HFFc6 (cell line): ENCODE measurements around the gene PKNOX1. TPM values are rescaled to one million over a fixed set of nuclear protein-coding genes. Genes with fewer than 3 reads are reported as not detected.
A peak's percentile ranks its signal among the peaks of the same experiment; 100 is the strongest.
"Not testable (repeated sequence)": the region's sequence is repeated elsewhere in the genome, so short reads cannot be mapped to it uniquely, and the experiment has no call there.

Source experiments
- DNase-seq: peaks from one replicate; pipeline ENCODE4 v3.0.0-alpha.2; 2018
- H3K27ac Mint-ChIP-seq: 2 replicates; pipeline ENCODE4 v1.8.0; 2020; ENCODE audit warnings: mild to moderate bottlenecking, mixed read lengths
- H3K27me3 Mint-ChIP-seq: 2 replicates; pipeline ENCODE4 v1.8.0; 2021; ENCODE audit warnings: mild to moderate bottlenecking, moderate library complexity, mixed read lengths; ENCODE audit not compliant: insufficient read depth
- H3K36me3 Mint-ChIP-seq: 2 replicates; pipeline ENCODE4 v1.8.0; 2021; ENCODE audit warnings: low read depth, mixed read lengths
- H3K4me1 Mint-ChIP-seq: 2 replicates; pipeline ENCODE4 v1.8.0; 2020; ENCODE audit warnings: low read depth, mixed read lengths
- H3K4me3 Mint-ChIP-seq: 2 replicates; pipeline ENCODE4 v1.8.0; 2020; ENCODE audit warnings: mild to moderate bottlenecking, moderate library complexity, mixed read lengths
- H3K9me3 Mint-ChIP-seq: 2 replicates; pipeline ENCODE4 v1.8.0; 2020; ENCODE audit warnings: mild to moderate bottlenecking, mixed read lengths
- CTCF ChIP-seq: fragments of 200-600 bp; sonication (generic); IDR thresholded peaks from 2 replicates; pipeline ENCODE4 v1.5.0; 2021; ENCODE audit warnings: antibody characterized with exemption, mild to moderate bottlenecking
- total RNA-seq, 6 experiments: library from RNA; stranded (reverse); fragmentation: NEBNext Ultra II Directional; extraction: Animal tissue kit (Norgen Biotek cat#: 25700); gene quantifications; 2 replicates in 1 of 6; 3 replicates in 5 of 6; pipeline ENCODE4 v1.2.3, GENCODE V29; 2021

PKNOX1 gene
- total RNA-seq, 6 experiments from 2014 or later: 16.6 to 22.5 (median 19.2) TPM

DNA sequence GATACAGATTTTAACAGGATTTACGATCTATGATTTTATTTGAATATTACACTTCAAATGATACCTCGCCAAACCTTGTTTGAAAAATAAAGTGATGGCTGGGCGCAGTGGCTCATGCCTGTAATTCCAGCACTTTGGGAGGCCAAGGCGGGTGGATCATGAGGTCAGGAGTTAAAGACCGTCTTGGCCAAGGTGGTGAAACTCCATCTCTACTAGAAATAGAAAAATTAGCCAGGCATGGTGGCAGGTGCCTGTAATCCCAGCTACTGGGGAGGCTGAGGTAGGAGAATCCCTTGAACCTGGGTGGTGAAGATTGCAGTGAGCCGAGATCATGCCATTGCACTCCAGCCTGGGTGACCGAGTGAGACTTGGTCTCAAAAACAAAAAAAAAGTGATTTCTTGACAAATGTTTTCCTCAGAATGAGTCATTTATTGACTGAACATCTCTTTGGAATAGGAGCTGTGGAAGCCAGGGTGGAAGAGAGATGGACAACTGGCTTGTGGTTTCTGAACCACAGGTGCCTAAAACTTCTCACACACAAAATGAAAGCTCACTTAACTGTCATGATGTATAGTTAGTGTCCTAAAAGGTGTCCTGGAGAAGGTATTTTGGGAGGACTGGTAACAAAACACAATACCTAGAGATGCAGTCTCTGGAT lies 11.9 kb downstream of the PKNOX1 start:
- H3K4me3 Mint-ChIP-seq: no peak overlapping the region
- peaks cover 4% of the 10 kb centered on the region; the same call in 1 of the 2 replicates for H3K36me3 Mint-ChIP-seq
- H3K27ac Mint-ChIP-seq: peak overlapping the region; percentile 52; the same call in 1 of the 2 replicates
- DNase-seq: no peak
- H3K27me3 Mint-ChIP-seq: no peaks in the 10 kb centered on the region; the same call in 1 of the 2 replicates
- H3K9me3 Mint-ChIP-seq: no peaks in the 10 kb centered on the region
- no peak for TF ChIP-seq CTCF
- peaks cover 43% of the 10 kb centered on the region for H3K4me1 Mint-ChIP-seq

- Mint-ChIP-seq H3K9me3 (no peaks in the 10 kb centered on the region), H3K4me1 (peaks cover 59% of the 10 kb centered on the region), H3K36me3 (peaks cover 4% of the 10 kb centered on the region; the same call in 1 of the 2 replicates), H3K4me3 (peak overlapping the region; percentile 15; the same call in 1 of the 2 replicates), H3K27ac (peak overlapping the region; percentile 71), H3K27me3 (no peaks in the 10 kb centered on the region; the same call in 1 of the 2 replicates)
- peak; percentile 56 for DNase-seq
- no peak for TF ChIP-seq CTCF
Observed at GRCh38 chr21:42988236-42988965, 14.0 kb downstream of the PKNOX1 start.

DNA sequence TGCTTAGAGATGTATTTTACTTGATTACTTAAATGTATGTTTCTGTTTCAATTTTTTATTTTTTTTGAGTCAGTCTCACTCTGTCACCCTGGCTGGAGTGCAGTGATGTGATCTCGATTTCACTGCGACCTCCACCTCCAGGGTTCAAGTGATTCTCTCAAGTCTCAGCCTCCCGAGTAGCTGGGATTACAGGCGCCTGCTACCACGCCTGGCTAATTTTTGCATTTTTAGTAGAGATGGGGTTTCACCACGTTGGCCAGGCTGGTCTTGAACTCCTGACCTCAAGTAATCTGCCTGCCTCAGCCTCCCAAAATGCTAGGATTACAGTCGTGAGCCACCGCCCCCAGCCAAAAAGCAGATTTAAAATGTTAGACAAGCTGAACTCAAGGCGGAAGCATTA lies 15.0 kb downstream of the PKNOX1 start:
- not testable (repeated sequence) for H3K9me3 Mint-ChIP-seq, H3K4me3 Mint-ChIP-seq, DNase-seq, H3K36me3 Mint-ChIP-seq, H3K27me3 Mint-ChIP-seq
- Mint-ChIP-seq H3K27ac (peak overlapping the region; percentile 65), H3K4me1 (peaks cover 61% of the 10 kb centered on the region)

- H3K27me3 Mint-ChIP-seq: no peaks in the 10 kb centered on the region; the same call in 1 of the 2 replicates
- H3K36me3 Mint-ChIP-seq: peaks cover 4% of the 10 kb centered on the region; the same call in 1 of the 2 replicates
- no peak overlapping the region for H3K4me3 Mint-ChIP-seq
- peaks cover 61% of the 10 kb centered on the region for H3K4me1 Mint-ChIP-seq
- TF ChIP-seq CTCF: no peak
- no peak for DNase-seq
- peak overlapping the region; percentile 65 for H3K27ac Mint-ChIP-seq
- no peaks in the 10 kb centered on the region for H3K9me3 Mint-ChIP-seq
Observed at GRCh38 chr21:42989816-42990650, 15.7 kb downstream of the PKNOX1 start.

- Mint-ChIP-seq H3K9me3 (0 out of 2 replicates have a peak, but pooled peaks cover under 1% of the 10 kb centered on the region), H3K4me3 (peak overlapping the region; percentile 40), H3K36me3 (0 out of 2 replicates have a peak, but pooled peaks cover under 1% of the 10 kb centered on the region), H3K27me3 (peaks cover 2% of the 10 kb centered on the region; the same call in 1 of the 2 replicates), H3K4me1 (peaks cover 63% of the 10 kb centered on the region), H3K27ac (peak overlapping the region; percentile 95)
- peak; percentile 81 for DNase-seq
- TF ChIP-seq CTCF: no peak
Observed at GRCh38 chr21:42991992-42992740, 17.8 kb downstream of the PKNOX1 start.
